Astrocyte (in vitro differentiated cells and primary cell): ENCODE measurements around the gene DOCK2. TPM values are rescaled to one million over a fixed set of nuclear protein-coding genes. Genes with fewer than 3 reads are reported as not detected.

Experiments used
- DNase-seq: peaks from one replicate; pipeline ENCODE4 v3.0.0-alpha.2; 2010; ENCODE audit warnings: low read depth
- FAIRE-seq: peaks from 2 replicates; lab custom pipeline; 2011; peaks lifted over from hg19 to GRCh38; lab: Jason Lieb, UNC
- H2AFZ ChIP-seq: 2 replicates; pipeline ENCODE4 v1.6.0; 2012; ENCODE audit warnings: low read depth, low read length, inconsistent platforms
- H3K27ac ChIP-seq: 2 replicates; pipeline ENCODE4 v1.5.1; 2011; ENCODE audit warnings: low read depth, low read length, inconsistent platforms
- H3K27me3 ChIP-seq: 2 replicates; pipeline ENCODE4 v1.6.0; 2011; ENCODE audit warnings: low read length, inconsistent platforms; ENCODE audit not compliant: insufficient read depth
- H3K36me3 ChIP-seq: 2 replicates; pipeline ENCODE4 v1.5.1; 2011; ENCODE audit warnings: low read length, inconsistent platforms; ENCODE audit not compliant: insufficient read depth
- H3K4me1 ChIP-seq: 2 replicates; pipeline ENCODE4 v1.5.1; 2011; ENCODE audit warnings: low read length, inconsistent platforms; ENCODE audit not compliant: insufficient read depth
- H3K4me2 ChIP-seq: 2 replicates; pipeline ENCODE4 v1.6.0; 2012; ENCODE audit warnings: low read length, inconsistent platforms
- H3K4me3 ChIP-seq: 2 replicates; pipeline ENCODE4 v1.5.1; 2011; ENCODE audit warnings: low read depth, mild to moderate bottlenecking, low read length, inconsistent platforms; ENCODE audit not compliant: insufficient read depth
- H3K79me2 ChIP-seq: 2 replicates; pipeline ENCODE4 v1.6.0; 2012; ENCODE audit warnings: mild to moderate bottlenecking, low read length, inconsistent platforms; ENCODE audit not compliant: insufficient read depth
- H3K9ac ChIP-seq: 2 replicates; pipeline ENCODE4 v1.6.0; 2012; ENCODE audit warnings: mild to moderate bottlenecking, low read length, inconsistent platforms
- H3K9me3 ChIP-seq: 2 replicates; pipeline ENCODE4 v1.5.1; 2012; ENCODE audit warnings: low read depth, mild to moderate bottlenecking, low read length, inconsistent platforms; ENCODE audit not compliant: insufficient read depth
- H4K20me1 ChIP-seq: 2 replicates; pipeline ENCODE4 v1.6.0; 2012; ENCODE audit warnings: low read length, inconsistent platforms; ENCODE audit not compliant: insufficient read depth
- H3K27ac Mint-ChIP-seq: one replicate; pipeline ENCODE4 v1.8.0; 2021; ENCODE audit warnings: mild to moderate bottlenecking, mixed read lengths; ENCODE audit not compliant: unreplicated experiment
- H3K27me3 Mint-ChIP-seq: one replicate; pipeline ENCODE4 v1.8.0; 2021; ENCODE audit warnings: low read depth, mixed read lengths; ENCODE audit not compliant: unreplicated experiment
- H3K36me3 Mint-ChIP-seq: one replicate; pipeline ENCODE4 v1.8.0; 2021; ENCODE audit warnings: low read depth, mixed read lengths; ENCODE audit not compliant: unreplicated experiment
- H3K4me1 Mint-ChIP-seq: one replicate; pipeline ENCODE4 v1.8.0; 2021; ENCODE audit warnings: low read depth, mixed read lengths; ENCODE audit not compliant: unreplicated experiment
- H3K4me3 Mint-ChIP-seq: one replicate; pipeline ENCODE4 v1.8.0; 2021; ENCODE audit warnings: mild to moderate bottlenecking, moderate library complexity, mixed read lengths; ENCODE audit not compliant: unreplicated experiment
- H3K9me3 Mint-ChIP-seq: one replicate; pipeline ENCODE4 v1.8.0; 2021; ENCODE audit warnings: mild to moderate bottlenecking, mixed read lengths; ENCODE audit not compliant: unreplicated experiment
- EZH2 ChIP-seq: IDR thresholded peaks from 2 replicates; pipeline ENCODE4 v1.6.1; 2012; ENCODE audit warnings: mild to moderate bottlenecking, low read length, inconsistent platforms; ENCODE audit not compliant: insufficient read depth
- total RNA-seq: library from RNA; stranded (reverse); gene quantifications from 2 replicates; pipeline ENCODE4 v1.2.1, GENCODE V29; 2021
- TF ChIP-seq, protein P1 (sequence below): IDR thresholded peaks from 2 replicates; pipeline ENCODE4 v1.5.1; 2011; ENCODE audit warnings: low read depth, mild to moderate bottlenecking, inconsistent platforms, low read length, moderate library complexity; ENCODE audit not compliant: insufficient read depth

Gene DOCK2
- total RNA-seq, 1 donor from 2014 or later: 0.66 TPM

DNA sequence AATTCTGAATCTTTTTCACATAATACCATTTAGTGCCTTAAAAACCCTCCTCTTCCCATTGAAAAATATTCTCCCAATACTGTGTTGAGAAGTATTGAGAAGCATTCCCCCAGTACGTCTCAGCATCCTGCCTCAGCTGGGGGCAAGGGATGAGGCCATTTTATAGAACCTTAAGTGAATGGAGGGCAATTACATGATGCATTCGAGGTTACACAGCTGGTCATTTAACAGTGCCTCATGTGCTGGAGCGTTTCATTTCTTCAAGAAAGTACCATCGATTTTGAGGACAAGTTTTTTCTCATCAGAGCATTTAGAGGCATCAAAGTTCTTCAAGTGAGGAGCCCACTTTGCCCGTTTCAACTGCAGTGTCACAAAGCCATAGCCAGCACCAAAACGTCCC, 135.6 kb downstream of the DOCK2 start:
- H3K4me2 ChIP-seq: no peak overlapping the region
- H3K27ac ChIP-seq: no peak overlapping the region
- H4K20me1 ChIP-seq: no peaks in the 10 kb centered on the region
- no peak overlapping the region for H3K27ac Mint-ChIP-seq
- DNase-seq (no peak), FAIRE-seq (no peak)
- H3K4me1 ChIP-seq: peaks cover 16% of the 10 kb centered on the region
- H3K36me3 ChIP-seq: no peaks in the 10 kb centered on the region
- H3K36me3 Mint-ChIP-seq: no peaks in the 10 kb centered on the region
- H2AFZ ChIP-seq: no peak overlapping the region
- H3K79me2 ChIP-seq: no peaks in the 10 kb centered on the region
- TF ChIP-seq, protein P1, sequence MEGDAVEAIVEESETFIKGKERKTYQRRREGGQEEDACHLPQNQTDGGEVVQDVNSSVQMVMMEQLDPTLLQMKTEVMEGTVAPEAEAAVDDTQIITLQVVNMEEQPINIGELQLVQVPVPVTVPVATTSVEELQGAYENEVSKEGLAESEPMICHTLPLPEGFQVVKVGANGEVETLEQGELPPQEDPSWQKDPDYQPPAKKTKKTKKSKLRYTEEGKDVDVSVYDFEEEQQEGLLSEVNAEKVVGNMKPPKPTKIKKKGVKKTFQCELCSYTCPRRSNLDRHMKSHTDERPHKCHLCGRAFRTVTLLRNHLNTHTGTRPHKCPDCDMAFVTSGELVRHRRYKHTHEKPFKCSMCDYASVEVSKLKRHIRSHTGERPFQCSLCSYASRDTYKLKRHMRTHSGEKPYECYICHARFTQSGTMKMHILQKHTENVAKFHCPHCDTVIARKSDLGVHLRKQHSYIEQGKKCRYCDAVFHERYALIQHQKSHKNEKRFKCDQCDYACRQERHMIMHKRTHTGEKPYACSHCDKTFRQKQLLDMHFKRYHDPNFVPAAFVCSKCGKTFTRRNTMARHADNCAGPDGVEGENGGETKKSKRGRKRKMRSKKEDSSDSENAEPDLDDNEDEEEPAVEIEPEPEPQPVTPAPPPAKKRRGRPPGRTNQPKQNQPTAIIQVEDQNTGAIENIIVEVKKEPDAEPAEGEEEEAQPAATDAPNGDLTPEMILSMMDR: no peak
- no peak for TF ChIP-seq EZH2
- no peaks in the 10 kb centered on the region for H3K9me3 Mint-ChIP-seq
- no peaks in the 10 kb centered on the region for H3K9me3 ChIP-seq
- H3K27me3 ChIP-seq: no peaks in the 10 kb centered on the region
- H3K4me3 ChIP-seq: no peak overlapping the region
- H3K9ac ChIP-seq: no peak overlapping the region
- H3K4me1 Mint-ChIP-seq: peaks cover 5% of the 10 kb centered on the region
- H3K4me3 Mint-ChIP-seq: no peak overlapping the region
- peaks cover 3% of the 10 kb centered on the region for H3K27me3 Mint-ChIP-seq

DNA sequence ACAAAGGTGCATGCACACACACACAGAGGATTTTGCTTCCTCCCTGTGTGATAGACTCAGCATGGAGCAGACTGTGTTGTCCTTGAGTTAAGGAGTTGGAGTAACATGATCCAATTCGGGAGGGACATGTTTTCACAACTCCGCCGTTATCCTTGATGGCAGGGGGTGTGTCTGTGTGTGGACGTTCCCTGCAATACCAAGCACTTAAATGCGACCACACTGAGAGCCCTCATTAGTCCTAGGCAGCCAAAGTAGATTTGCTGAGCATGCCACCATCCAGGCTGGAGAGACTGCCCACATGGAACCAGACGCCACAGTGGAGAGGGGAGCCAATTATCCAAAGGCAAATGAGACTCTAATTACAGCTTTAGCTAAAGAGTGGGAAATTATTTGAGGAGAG, 140.1 kb downstream of the DOCK2 start:
- H3K79me2 ChIP-seq: no peaks in the 10 kb centered on the region
- no peaks in the 10 kb centered on the region for H4K20me1 ChIP-seq
- FAIRE-seq (no peak), DNase-seq (no peak)
- H3K4me2 ChIP-seq: no peak overlapping the region
- no peak overlapping the region for H3K27ac ChIP-seq
- Mint-ChIP-seq H3K9me3 (no peaks in the 10 kb centered on the region), H3K27me3 (peaks cover 3% of the 10 kb centered on the region), H3K4me1 (peaks cover 5% of the 10 kb centered on the region), H3K36me3 (no peaks in the 10 kb centered on the region), H3K4me3 (no peak overlapping the region), H3K27ac (no peak overlapping the region)
- no peak overlapping the region for H2AFZ ChIP-seq
- no peaks in the 10 kb centered on the region for H3K36me3 ChIP-seq
- no peak overlapping the region for H3K9ac ChIP-seq
- H3K4me3 ChIP-seq: no peak overlapping the region
- no peaks in the 10 kb centered on the region for H3K27me3 ChIP-seq
- no peaks in the 10 kb centered on the region for H3K9me3 ChIP-seq
- TF ChIP-seq, protein P1: no peak
- no peak for TF ChIP-seq EZH2
- H3K4me1 ChIP-seq: peaks cover 2% of the 10 kb centered on the region

DNA sequence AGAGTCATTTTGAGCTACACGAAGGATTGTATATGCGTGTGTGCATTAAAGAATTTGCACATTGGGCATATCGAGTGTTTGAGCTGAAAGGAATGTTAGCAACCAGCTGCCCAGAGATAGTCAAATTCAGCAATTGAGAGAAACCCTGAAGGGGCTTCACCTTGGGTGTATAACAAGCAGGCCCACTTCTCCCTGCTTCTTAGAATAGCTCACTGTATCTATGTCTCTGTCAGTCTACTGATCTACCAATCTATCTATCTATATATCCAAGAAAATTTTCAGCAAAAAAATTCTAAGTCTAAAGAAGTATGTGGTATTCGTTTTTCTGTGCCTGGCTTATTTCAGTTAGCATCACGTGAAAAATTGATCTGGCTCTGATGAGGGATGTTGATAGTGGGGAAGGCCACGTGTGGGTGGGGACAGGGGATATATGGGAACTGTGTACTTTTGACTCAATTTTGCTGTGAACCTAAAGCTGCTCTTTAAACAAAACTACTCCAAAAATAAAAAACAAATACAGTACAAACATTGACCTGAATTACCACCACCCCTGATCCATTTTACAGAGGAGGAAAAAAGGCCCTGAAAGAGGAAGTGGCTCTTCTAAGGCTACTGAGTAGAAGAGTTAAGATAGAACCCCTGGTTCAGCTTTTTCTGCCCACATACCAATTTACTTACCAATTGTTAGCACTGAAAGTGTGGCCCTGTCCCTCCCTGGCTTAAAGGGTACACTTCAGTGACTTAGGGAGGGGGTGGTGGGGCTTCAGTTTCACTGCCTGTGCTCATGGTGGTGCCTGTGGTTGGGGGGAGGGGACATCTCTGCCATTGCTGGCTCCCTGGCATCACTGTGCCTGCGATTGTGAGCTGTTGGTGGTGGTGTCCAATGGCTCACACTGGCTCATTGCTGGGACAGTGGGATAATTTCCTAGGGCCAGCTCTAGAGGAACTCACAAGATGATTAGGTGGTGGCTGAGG, 141.8 kb downstream of the DOCK2 start:
- no peak for DNase-seq
- no peak overlapping the region for H3K4me3 ChIP-seq
- H3K27me3 Mint-ChIP-seq: peaks cover 3% of the 10 kb centered on the region
- no peak overlapping the region for H3K27ac ChIP-seq
- no peak overlapping the region for H3K4me2 ChIP-seq
- FAIRE-seq: no peak
- H3K79me2 ChIP-seq: no peaks in the 10 kb centered on the region
- H3K4me1 ChIP-seq: no peaks in the 10 kb centered on the region
- H2AFZ ChIP-seq: no peak overlapping the region
- no peak for TF ChIP-seq EZH2
- TF ChIP-seq, protein P1: no peak
- H3K36me3 Mint-ChIP-seq: no peaks in the 10 kb centered on the region
- H3K36me3 ChIP-seq: no peaks in the 10 kb centered on the region
- no peaks in the 10 kb centered on the region for H3K27me3 ChIP-seq
- H3K9ac ChIP-seq: no peak overlapping the region
- H3K4me1 Mint-ChIP-seq: no peaks in the 10 kb centered on the region
- H3K27ac Mint-ChIP-seq: no peak overlapping the region
- H3K9me3 ChIP-seq: no peaks in the 10 kb centered on the region
- no peaks in the 10 kb centered on the region for H4K20me1 ChIP-seq
- H3K9me3 Mint-ChIP-seq: no peaks in the 10 kb centered on the region
- no peak overlapping the region for H3K4me3 Mint-ChIP-seq
